PC-3 (cell line): ENCODE results near the gene CAPN13. TPM values are rescaled to one million over a fixed set of nuclear protein-coding genes. Genes with fewer than 3 reads are reported as not detected.

Experiments used
- ATAC-seq: fragments of 200-7000 bp; cut with Tn5 transposase; 2 replicates; pipeline ENCODE4 v1.9.1; 2020; ENCODE audit warnings: mild to moderate bottlenecking, moderate library complexity
- BruUV-seq: library from RNA; stranded (reverse); fragments of 400-500 nt; replicated peaks from 2 replicates; lab custom pipeline; 2021; lab: Mats Ljungman, UMichigan
- CTCF ChIA-PET: fragments of 300-600 bp; sonication (Branson Sonifier 250); formaldehyde crosslinking; loops from one replicate; lab custom pipeline; 2022; ENCODE audit warnings: antibody characterized with exemption; lab: Charles Lee
- POLR2A ChIA-PET: fragments of 300-600 bp; sonication (Branson Sonifier 250); formaldehyde crosslinking; loops from one replicate; lab custom pipeline; 2022; ENCODE audit warnings: antibody characterized with exemption; ENCODE audit not compliant: unreplicated experiment; lab: Charles Lee
- DNase-seq: peaks from one replicate; pipeline ENCODE4 v3.0.0-alpha.2; 2015
- H2AFZ ChIP-seq: fragments of 300-600 bp; sonication (generic); 2 replicates; pipeline ENCODE4 v1.6.0; 2016; ENCODE audit warnings: antibody characterized with exemption, low read length
- H3F3A ChIP-seq: fragments of 300-600 bp; sonication (generic); one replicate; pipeline ENCODE4 v1.6.0; 2017; ENCODE audit warnings: antibody characterized with exemption, low read length, control low read depth, mild to moderate bottlenecking; ENCODE audit not compliant: unreplicated experiment
- H3K27ac ChIP-seq: fragments of 300-600 bp; sonication (generic); 2 replicates; pipeline ENCODE4 v1.5.1; 2016; ENCODE audit warnings: mild to moderate bottlenecking, low read length
- H3K27me3 ChIP-seq: fragments of 300-600 bp; sonication (generic); 2 replicates; pipeline ENCODE4 v1.6.1; 2016; ENCODE audit warnings: low read length, mixed read lengths
- H3K36me3 ChIP-seq: fragments of 300-600 bp; sonication (generic); 2 replicates; pipeline ENCODE4 v1.6.1; 2016; ENCODE audit warnings: low read depth, mixed run types, low read length, mixed read lengths
- H3K4me1 ChIP-seq: fragments of 300-600 bp; sonication (generic); 2 replicates; pipeline ENCODE4 v1.5.1; 2016; ENCODE audit warnings: low read length; ENCODE audit not compliant: insufficient read depth
- H3K4me2 ChIP-seq: fragments of 300-600 bp; sonication (generic); 2 replicates; pipeline ENCODE4 v1.6.0; 2016; ENCODE audit warnings: low read length
- H3K4me3 ChIP-seq: fragments of 300-600 bp; sonication (generic); 2 replicates; pipeline ENCODE4 v1.5.1; 2016; ENCODE audit warnings: mild to moderate bottlenecking, low read length, mixed read lengths
- H3K79me2 ChIP-seq: fragments of 300-600 bp; sonication (generic); 2 replicates; pipeline ENCODE4 v1.6.1; 2017; ENCODE audit warnings: low read length, mixed read lengths
- H3K9ac ChIP-seq: fragments of 300-600 bp; sonication (generic); 2 replicates; pipeline ENCODE4 v1.6.0; 2016; ENCODE audit warnings: mild to moderate bottlenecking, low read length
- H3K9me2 ChIP-seq: fragments of 300-600 bp; sonication (generic); replicated peaks from 2 replicates; pipeline ENCODE4 v1.6.1; 2016; ENCODE audit warnings: mixed run types, low read length, mixed read lengths
- H3K9me3 ChIP-seq: fragments of 300-600 bp; sonication (generic); 2 replicates; pipeline ENCODE4 v1.6.1; 2016; ENCODE audit warnings: low read length, mixed read lengths
- H4K20me1 ChIP-seq: fragments of 300-600 bp; sonication (generic); 2 replicates; pipeline ENCODE4 v1.6.1; 2016; ENCODE audit warnings: low read length, mixed read lengths
- EZH2 ChIP-seq: fragments of 300-600 bp; sonication (generic); IDR thresholded peaks from one replicate; pipeline ENCODE4 v1.6.1; 2017; ENCODE audit warnings: antibody characterized with exemption, mild to moderate bottlenecking, low read length; ENCODE audit not compliant: unreplicated experiment
- EZH2phosphoT487 ChIP-seq: fragments of 300-600 bp; sonication (generic); IDR thresholded peaks from 2 replicates; pipeline ENCODE4 v1.6.1; 2018; ENCODE audit warnings: mild to moderate bottlenecking, antibody characterized with exemption, low read length, borderline replicate concordance
- intact Hi-C: fragments of 100-400 bp; cut with micrococcal nuclease; formaldehyde crosslinking; loops from 2 replicates; pipeline ENCODE4 v1.9.0; 2023
- total RNA-seq: library from RNA; depleted of rRNA; stranded (reverse); fragments of >200 nt; gene quantifications from 2 replicates; pipeline ENCODE4 v1.2.3, GENCODE V29; 2014
- TF ChIP-seq, protein P1 (sequence below): fragments of 300-600 bp; sonication (generic); conservative IDR thresholded peaks from 2 replicates; pipeline ENCODE4 v1.5.1; 2017; ENCODE audit warnings: antibody characterized with exemption, low read depth, mild to moderate bottlenecking, low read length

CAPN13 gene
- total RNA-seq, 1 experiment from 2014 or later = 0.44 TPM

DNA sequence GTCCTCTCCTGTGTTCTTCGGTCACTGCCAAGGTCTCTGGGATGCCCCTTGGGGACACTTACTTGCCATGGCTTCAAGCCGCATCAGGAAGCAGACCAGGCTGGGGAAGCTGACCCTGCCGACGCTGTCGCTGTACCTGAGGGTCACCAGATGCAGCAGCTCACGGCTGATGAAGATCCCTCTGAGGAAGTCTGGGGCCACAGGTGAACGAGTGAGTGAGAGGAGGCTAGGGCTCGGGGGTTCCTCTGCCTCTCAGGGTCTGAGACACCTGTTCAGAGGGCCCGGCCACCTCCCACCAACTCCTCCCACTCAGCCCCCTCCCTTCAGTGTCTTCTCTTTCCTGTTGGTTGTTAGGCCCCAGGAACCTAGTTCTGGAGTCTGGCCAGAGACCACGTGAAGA, 74.9 kb downstream of the CAPN13 start:
- no peak overlapping the region for H3K4me3 ChIP-seq
- BruUV-seq = no TSS peak
- H2AFZ ChIP-seq = no peak overlapping the region
- intact Hi-C loops = no loop called here
- H3K36me3 ChIP-seq = no peaks in the 10 kb centered on the region
- no peak for TF ChIP-seq EZH2phosphoT487
- TF ChIP-seq EZH2 = no peak
- TF ChIP-seq, protein P1, sequence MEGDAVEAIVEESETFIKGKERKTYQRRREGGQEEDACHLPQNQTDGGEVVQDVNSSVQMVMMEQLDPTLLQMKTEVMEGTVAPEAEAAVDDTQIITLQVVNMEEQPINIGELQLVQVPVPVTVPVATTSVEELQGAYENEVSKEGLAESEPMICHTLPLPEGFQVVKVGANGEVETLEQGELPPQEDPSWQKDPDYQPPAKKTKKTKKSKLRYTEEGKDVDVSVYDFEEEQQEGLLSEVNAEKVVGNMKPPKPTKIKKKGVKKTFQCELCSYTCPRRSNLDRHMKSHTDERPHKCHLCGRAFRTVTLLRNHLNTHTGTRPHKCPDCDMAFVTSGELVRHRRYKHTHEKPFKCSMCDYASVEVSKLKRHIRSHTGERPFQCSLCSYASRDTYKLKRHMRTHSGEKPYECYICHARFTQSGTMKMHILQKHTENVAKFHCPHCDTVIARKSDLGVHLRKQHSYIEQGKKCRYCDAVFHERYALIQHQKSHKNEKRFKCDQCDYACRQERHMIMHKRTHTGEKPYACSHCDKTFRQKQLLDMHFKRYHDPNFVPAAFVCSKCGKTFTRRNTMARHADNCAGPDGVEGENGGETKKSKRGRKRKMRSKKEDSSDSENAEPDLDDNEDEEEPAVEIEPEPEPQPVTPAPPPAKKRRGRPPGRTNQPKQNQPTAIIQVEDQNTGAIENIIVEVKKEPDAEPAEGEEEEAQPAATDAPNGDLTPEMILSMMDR = no peak
- no peak overlapping the region for H3K4me2 ChIP-seq
- H3K9me2 ChIP-seq = no peaks in the 10 kb centered on the region
- ATAC-seq (no peak), DNase-seq (no peak)
- peaks cover 88% of the 10 kb centered on the region for H3K27me3 ChIP-seq
- POLR2A ChIA-PET = no interaction called here
- no peaks in the 10 kb centered on the region for H3K4me1 ChIP-seq
- H3F3A ChIP-seq = no peaks in the 10 kb centered on the region
- CTCF ChIA-PET = no interaction called here
- H3K9ac ChIP-seq = no peak overlapping the region
- H3K27ac ChIP-seq = no peak overlapping the region
- H3K79me2 ChIP-seq = no peaks in the 10 kb centered on the region
- H3K9me3 ChIP-seq = no peaks in the 10 kb centered on the region
- H4K20me1 ChIP-seq = no peaks in the 10 kb centered on the region

DNA sequence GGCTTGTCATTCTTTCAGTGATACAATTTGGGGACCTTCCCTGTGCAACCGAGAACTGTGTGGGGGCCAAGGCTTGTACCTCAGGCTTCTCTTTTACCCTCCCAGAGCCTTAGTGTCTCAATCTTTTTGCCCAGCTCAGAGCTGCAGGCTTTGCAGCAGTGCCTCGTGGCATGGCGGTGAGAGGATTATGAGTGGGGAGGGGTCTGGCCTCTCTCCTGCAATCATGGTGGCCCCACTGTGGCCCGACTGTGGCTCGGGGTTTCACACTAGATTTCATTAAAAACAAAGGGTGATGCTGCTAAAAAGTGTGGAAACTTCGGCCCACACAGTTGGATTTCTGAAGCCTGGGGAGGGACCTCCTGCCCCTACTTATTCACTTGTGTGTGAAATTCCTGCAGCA, 75.5 kb downstream of the CAPN13 start:
- no peak for ATAC-seq
- H3K27me3 ChIP-seq = peaks cover 95% of the 10 kb centered on the region
- no peak overlapping the region for H3K4me3 ChIP-seq
- intact Hi-C loops = no loop called here
- H4K20me1 ChIP-seq = no peaks in the 10 kb centered on the region
- POLR2A ChIA-PET = no interaction called here
- DNase-seq = no peak
- H3K9me2 ChIP-seq = no peaks in the 10 kb centered on the region
- H3K4me1 ChIP-seq = no peaks in the 10 kb centered on the region
- TF ChIP-seq, protein P1 = no peak
- no peak for TF ChIP-seq EZH2phosphoT487
- no peak for TF ChIP-seq EZH2
- no peak overlapping the region for H3K27ac ChIP-seq
- H3K36me3 ChIP-seq = no peaks in the 10 kb centered on the region
- H3K79me2 ChIP-seq = no peaks in the 10 kb centered on the region
- H3K4me2 ChIP-seq = no peak overlapping the region
- CTCF ChIA-PET = no interaction called here
- no peaks in the 10 kb centered on the region for H3F3A ChIP-seq
- H3K9ac ChIP-seq = no peak overlapping the region
- BruUV-seq = no TSS peak
- H3K9me3 ChIP-seq = no peaks in the 10 kb centered on the region
- no peak overlapping the region for H2AFZ ChIP-seq

DNA sequence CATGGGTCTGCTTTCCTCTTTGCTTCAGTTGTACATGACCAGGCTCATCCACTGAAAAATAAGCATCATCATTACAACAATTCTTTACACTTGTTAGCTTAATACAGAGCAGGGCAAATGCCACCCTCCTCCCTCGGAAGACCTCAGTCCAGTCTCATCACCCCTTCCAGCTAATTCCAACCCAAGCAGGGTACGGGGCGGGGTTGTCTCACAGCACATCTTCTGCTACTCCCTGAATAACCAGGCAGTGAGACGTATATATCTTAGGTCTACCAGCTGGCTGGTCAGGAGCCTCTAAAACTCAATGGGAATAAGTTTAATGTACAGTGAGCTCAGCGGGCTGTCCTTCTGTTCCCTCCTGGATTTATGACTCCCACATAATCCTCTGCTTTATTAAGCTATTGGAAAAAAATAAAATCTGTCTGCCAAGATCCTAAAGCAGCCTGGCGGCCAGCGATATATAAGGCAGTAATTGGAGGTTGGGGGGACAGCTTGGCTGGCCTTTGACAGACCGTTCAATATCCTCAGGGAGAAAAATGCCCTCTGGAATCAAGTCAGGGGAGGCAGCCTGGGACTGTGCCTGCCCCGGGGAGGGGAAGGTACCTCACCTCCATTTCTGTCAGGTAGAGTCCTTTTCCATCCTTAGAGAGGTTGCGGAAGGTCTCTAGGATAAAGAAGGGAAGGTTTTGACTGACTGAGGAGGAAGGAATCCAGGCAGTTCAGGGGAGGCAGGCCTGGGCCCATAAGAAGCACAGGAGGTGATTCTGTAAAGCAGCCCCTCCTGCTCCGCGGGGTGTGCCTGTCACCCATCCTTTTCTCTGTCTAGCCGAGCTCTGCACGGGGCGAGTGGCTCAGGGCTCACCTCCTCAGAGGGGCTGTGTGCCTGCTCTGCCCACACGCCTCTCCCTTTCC, 76.3 kb downstream of the CAPN13 start:
- BruUV-seq = no TSS peak
- Histone ChIP-seq H3K4me1 (no peaks in the 10 kb centered on the region), H3F3A (no peaks in the 10 kb centered on the region), H3K4me3 (no peak overlapping the region), H3K27ac (no peak overlapping the region), H3K27me3 (peaks cover 94% of the 10 kb centered on the region), H3K36me3 (no peaks in the 10 kb centered on the region), H4K20me1 (no peaks in the 10 kb centered on the region), H3K4me2 (no peak overlapping the region), H3K9me3 (no peaks in the 10 kb centered on the region), H3K79me2 (no peaks in the 10 kb centered on the region), H3K9ac (no peak overlapping the region), H3K9me2 (no peaks in the 10 kb centered on the region), H2AFZ (no peak overlapping the region)
- TF ChIP-seq EZH2phosphoT487 (no peak), EZH2 (no peak)
- TF ChIP-seq, protein P1 = no peak
- DNase-seq (no peak), ATAC-seq (no peak)
- intact Hi-C loops = no loop called here
- ChIA-PET CTCF (no interaction called here), POLR2A (no interaction called here)
